CD4-positive, alpha-beta T cell treated with Interleukin-6 at 100 ng/mL for 8 hours (primary cell): Measurements from ENCODE around the gene RBPJL.
A peak's percentile ranks its signal among the peaks of the same experiment; 100 is the strongest.

Experiments
- DNase-seq: peaks from one replicate; pipeline ENCODE4 v3.0.0-alpha.2; 2020; ENCODE audit warnings: mixed read lengths, low spot score

Gene RBPJL, protein sequence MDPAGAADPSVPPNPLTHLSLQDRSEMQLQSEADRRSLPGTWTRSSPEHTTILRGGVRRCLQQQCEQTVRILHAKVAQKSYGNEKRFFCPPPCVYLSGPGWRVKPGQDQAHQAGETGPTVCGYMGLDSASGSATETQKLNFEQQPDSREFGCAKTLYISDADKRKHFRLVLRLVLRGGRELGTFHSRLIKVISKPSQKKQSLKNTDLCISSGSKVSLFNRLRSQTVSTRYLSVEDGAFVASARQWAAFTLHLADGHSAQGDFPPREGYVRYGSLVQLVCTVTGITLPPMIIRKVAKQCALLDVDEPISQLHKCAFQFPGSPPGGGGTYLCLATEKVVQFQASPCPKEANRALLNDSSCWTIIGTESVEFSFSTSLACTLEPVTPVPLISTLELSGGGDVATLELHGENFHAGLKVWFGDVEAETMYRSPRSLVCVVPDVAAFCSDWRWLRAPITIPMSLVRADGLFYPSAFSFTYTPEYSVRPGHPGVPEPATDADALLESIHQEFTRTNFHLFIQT

GRCh38 chr20:45306431-45306982, at the start of gene RBPJL:
RBPJL (plus strand) TSS chr20:45306840; CDS start chr20:45306923, 83 bp downstream.
- no peak for DNase-seq

DNA sequence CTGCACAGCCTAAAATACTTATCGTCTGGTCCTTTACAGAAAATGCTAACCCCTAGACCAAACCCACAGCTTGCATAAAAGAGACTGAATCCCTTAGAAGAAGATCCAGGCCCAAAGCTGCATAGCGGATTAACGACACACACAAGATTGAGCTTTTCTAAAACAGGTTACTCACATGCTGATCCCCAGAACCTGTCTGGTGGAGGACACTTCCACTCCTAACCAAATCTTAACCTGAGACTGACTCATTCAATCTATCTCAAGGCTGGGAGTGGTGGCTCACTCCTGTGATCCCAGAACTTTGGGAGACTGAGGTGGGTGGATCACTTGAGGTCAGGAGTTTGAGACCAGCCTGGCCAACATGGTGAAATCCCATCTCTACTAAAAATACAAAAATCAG, 49.5 kb upstream of the RBPJL start:
- no peak for DNase-seq

DNA sequence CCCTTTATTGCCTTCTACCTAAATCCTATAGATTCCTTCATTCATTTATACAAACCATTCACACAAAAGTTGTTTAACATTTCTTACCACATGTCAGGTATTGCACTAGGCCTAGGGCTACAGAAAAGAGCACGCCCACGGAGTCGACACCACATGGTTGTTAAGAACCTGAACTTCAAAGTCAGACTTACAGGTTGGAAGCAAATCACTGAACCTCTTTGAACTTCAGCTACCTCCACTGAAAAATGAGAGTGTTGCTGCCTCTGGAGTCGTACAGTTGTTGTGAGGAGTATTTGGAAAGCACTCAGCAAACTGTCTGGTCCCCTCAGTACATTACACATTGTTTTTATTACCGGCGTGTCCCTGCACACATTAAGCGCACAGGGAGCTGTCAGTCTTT, 48.9 kb upstream of the RBPJL start:
- DNase-seq, result no peak

DNA sequence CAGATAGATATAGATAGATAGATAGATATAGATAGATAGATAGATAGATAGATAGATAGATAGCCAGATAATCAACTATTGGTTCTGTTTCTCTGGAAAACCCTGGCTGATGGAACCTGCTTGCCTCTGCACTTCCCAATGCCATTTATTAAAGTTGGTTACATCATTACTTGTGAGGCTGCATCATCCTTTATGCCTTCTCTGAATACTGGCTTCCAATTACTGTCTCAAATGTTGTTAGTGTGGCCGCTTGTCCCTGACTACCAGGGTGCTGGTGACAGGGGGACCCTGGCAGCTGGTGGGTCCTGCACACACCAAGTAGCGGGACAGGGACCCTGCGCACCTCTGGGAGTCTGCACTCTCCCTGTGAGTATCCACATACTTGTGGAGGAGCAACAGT, 48.4 kb upstream of the RBPJL start:
- no peak for DNase-seq

DNA sequence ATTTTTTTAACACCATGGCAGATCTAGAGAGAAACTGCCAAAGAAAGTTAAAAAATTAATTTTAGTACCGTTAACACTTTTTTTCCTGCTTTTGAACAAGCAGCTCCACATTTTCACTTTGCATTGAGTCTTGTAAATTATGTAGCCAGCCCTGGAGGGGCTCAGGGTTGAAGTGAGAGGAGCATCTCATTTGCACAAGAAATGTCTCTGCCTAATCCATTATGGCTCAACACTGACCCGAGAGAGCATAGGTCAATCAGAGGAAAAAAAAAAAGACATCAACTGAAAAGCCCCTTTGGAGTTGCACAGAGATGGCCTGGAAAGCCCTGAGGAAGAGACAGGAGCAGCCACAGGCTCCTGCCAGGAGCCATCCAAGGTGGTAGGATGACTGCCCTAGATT, 48.0 kb upstream of the RBPJL start:
- DNase-seq, result no peak

- DNase-seq, result no peak
These were observed 42.9 kb upstream of the RBPJL start for GRCh38 chr20:45263556-45264266.

DNA sequence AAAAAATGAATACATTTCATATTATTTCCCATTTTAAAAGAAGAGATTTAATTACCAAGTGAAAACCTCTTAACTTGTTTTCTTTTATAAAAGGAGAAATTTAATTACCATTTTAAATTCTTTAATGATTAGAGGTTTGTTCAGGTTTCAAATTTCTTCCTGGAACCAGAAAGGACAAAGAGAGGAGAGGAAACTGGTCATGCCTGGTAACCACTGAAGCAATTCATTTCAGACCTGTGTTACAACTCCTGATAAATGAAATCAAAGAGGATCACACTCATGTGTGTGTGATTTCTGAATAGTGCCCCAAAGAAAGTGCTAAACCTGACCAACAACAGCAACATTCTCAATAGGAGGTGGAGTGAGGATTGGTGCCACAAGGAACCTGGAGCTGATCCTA, 39.7 kb upstream of the RBPJL start:
- no peak for DNase-seq

GRCh38 chr20:45268531-45268930, 38.1 kb upstream of the RBPJL start:
- DNase-seq, result no peak

DNA sequence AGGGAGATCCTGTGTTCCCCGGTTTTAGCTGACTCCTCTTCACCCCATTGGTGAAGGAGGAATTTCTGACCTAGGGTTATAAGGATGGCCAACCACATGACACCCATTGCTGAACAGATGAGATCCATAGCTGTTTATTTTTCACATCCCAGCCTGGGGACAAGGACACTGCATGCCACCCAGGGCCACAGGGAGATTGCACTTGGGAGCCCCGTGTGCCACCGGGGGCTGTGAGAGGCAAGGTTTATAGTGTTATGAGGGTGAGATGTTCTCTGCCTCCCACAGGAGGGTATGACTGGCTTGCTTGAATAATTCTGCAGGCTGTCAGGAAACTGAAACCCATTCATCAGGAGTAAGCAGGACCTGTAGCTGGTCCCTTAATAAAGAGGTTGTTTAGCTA, 37.6 kb upstream of the RBPJL start:
- DNase-seq, result no peak

DNA sequence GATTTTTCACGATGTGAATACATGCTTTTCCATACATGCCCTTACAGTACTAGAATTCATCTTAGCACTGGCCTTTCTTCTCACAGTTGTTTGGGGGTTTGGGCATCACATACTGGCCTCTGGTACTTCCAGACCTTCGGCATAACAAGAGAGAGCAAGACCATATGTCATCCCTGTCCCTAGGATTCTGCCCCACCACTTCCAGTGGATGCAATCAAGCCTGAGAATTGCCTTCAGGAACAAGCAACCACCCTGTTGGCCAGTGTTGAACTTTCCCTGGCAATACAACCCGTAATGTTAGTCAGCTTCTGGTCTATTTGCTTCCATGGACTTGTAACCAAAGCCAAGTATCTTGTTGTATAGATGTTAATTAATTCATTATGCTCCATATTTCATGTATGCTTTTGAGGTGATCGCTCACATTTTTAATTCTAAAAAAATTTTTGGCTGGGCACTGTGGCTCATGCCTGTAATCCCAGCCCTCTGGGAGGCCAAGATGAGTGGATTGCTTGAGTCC, 36.8 kb upstream of the RBPJL start:
- DNase-seq, result no peak

- DNase-seq, result no peak
These were observed 31.3 kb upstream of the RBPJL start for GRCh38 chr20:45275338-45275737.

GRCh38 chr20:45279992-45280391, 26.6 kb upstream of the RBPJL start:
- no peak for DNase-seq

DNA sequence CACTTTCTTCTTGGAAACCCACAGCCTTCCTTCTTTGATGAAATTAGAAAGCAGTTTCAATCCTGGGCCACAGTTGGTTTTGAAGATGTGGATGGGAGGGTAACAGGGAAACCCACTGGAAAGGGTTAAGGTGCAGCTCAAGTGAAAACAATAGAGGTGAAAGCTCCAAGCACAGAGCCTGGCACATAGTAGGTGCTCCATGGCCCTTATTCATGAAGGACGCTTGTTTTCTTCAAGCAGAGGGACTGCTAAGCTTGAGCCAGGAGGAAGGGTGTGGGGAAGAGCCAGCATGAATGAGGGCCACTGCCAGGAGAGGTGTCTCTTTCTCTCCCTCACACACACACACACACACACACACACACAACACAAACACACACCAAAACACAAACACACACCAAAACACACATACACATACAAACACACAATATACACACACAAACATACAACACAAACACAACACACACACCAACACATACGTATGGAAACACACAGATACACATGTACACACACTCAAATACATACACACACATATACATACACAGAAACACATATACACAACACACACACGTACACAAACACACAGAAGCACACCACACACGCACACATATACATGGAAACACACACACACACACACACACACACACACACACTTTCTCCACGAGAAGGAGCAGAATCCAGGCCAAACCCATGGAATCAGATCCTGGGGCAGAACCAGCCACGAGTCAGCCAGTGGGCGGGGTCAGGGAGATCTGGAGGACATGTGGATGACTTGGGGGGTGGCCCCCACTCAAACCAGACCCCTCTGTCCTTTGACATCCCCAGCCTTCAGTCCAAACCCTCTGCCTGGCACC, 23.7 kb upstream of the RBPJL start:
- DNase-seq, result no peak

GRCh38 chr20:45283551-45284057, 23.0 kb upstream of the RBPJL start:
- no peak for DNase-seq

- DNase-seq, result no peak
These were observed 18.3 kb upstream of the RBPJL start for GRCh38 chr20:45288376-45288775.

DNA sequence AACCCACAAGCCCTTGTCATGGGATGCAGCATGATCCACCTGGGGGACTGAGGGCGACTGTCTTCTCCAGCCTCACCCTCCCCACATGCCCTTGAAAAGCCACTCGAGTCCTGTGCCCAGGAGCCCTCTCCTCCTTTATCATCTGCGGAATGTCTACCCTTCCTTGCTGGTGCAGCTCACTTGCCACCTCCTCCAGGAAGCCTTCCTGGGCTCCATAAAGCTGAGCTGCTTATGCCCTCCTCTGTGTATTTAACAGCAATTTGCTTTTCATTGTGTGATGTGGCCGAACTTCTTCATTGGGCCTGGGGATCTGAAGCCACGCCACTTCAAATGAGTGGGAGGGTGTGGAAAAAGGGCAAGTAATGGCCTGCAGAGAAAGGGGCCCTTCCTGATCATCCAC, 17.8 kb upstream of the RBPJL start:
- no peak for DNase-seq

GRCh38 chr20:45289942-45290676, 16.5 kb upstream of the RBPJL start:
- no peak for DNase-seq

DNA sequence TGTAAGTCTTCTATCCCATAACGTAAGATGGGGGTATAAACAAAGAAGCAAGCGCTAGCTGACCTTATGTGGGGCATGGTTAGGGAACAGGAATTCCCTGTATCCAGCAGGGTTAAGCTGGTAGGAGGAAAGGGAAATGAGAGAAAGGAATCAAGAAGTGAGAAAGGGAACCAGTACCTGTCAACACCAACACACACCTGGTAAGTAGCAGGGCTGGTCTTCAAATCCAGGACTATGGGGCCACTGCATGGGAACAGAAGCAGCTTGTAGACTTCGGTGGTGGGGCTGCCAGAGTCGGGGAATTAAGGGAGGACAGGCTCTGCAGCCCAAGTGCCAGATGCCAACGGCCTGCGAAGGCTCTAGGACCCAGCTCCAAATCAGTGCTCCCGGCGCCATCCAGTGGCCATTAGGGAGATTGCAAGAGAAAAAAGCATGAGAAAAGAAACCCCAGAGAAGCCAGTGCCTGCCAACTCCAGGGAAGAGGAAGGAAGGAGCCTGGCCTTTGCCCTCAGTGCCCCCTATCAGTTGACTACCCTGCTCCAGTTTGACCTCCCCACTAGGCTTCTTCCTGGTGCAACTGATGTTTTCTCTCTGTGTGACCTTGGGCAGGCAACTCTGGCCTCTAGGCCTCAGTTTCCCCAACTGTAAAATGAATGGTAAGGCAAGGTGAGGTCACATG, 15.8 kb upstream of the RBPJL start:
- peak; percentile 56 for DNase-seq

DNA sequence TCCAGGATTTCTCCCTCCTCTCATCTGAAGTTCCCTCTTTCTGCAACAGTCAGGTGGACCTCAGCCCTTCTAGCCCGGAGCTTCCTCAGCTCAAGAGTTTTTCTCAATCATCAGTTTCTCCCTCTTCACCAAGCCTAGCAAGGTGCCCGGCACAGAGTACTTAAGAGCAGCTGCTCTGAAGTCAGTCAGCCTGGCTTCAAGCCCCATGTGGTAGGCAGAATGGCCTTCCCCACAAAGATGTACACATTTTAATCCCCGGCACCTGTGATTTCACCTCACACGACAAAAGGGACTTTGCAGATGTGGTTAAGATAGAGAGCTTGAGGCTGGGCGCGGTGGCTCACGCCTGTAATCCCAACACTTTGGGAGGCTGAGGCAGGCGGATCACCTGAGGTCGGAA, 15.1 kb upstream of the RBPJL start:
- no peak for DNase-seq

GRCh38 chr20:45292343-45292742, 14.3 kb upstream of the RBPJL start:
- DNase-seq, result no peak
